Inferior parietal cortex (tissue), 1 donor: ENCODE measurements around the gene GPR150.
A peak's percentile ranks its signal among the peaks of the same experiment; 100 is the strongest.

ENCODE experiments used
- DNase-seq: peaks from one replicate; pipeline ENCODE4 v3.0.0-alpha.2; 2016; ENCODE audit errors: extremely low spot score

GPR150 gene

GRCh38 chr5:95649842-95650620 lies 30.1 kb downstream of the GPR150 start:
- no peak for DNase-seq

DNA sequence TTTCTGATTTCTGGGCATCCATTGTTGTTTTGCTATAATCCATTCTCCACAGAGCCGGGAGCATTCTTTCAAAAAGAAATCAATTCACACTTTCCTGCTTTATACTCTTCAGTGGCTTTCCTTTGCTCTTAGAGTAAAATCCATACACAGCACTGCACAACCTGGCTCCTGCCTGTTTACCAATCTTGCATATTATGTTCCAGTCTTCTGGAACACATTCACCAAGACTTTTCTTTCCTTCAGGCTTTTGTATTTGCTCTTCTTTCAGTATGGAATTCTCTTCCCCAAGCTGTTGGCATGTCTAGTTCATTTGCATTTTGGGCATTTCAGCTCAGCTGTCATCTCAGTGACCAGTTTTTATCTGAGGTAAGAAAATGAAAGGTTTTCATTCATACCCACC lies 33.0 kb downstream of the GPR150 start:
- no peak for DNase-seq

GRCh38 chr5:95654196-95654595 lies 34.3 kb downstream of the GPR150 start:
- DNase-seq, result no peak

- no peak for DNase-seq
Observed at GRCh38 chr5:95655575-95655974, 35.7 kb downstream of the GPR150 start.

- no peak for DNase-seq
Observed at GRCh38 chr5:95660060-95660459, 40.2 kb downstream of the GPR150 start.

GRCh38 chr5:95662946-95663345 lies 43.1 kb downstream of the GPR150 start:
- no peak for DNase-seq

DNA sequence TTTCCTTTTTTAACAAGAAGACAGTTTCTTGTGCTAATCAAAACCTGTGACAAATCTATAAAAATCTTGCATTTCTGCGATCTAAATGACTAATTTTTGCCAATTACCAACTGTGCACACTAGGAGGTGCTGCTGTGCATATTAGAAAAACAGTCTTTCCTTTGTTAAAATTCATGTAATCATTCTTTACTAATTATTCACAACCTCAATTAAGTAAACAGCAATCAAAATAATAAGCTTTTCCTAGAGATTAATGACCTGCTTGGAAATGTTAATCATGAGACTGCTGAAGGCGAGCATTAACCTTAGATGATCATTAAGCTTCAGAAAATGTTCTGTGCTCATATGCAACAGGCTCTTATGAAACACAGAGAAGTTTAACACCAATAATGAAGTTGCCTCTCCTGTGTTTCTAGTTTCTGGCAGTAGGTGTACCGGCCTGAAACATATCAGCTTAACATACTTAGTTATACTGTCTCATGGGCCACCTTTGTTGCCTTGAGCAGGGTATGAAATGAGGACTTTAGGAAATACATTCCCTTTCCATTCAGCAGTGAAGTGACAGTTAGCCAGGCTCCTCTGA lies 44.4 kb downstream of the GPR150 start:
- DNase-seq, result peak; percentile 87

GRCh38 chr5:95667061-95667618 lies 47.3 kb downstream of the GPR150 start:
- no peak for DNase-seq

GRCh38 chr5:95667678-95668077 lies 47.8 kb downstream of the GPR150 start:
- no peak for DNase-seq

DNA sequence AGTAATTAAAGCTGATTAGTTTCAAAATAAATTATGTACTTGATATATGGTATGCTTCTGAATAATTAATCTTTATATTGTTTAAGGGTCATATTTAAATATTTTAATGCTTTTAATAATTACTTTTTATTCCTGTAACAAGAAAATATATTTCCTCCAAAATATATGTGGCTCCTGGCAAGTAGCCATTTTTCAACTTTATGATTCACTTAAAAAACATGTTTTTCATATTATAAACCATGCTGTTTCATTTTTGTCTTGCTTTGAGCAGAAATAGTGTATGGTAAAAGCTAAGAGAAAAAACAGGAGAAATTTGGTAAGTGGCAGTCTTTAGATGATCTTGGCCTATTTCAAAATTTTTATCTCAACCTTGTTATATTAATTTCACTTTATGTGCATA lies 48.3 kb downstream of the GPR150 start:
- no peak for DNase-seq

DNA sequence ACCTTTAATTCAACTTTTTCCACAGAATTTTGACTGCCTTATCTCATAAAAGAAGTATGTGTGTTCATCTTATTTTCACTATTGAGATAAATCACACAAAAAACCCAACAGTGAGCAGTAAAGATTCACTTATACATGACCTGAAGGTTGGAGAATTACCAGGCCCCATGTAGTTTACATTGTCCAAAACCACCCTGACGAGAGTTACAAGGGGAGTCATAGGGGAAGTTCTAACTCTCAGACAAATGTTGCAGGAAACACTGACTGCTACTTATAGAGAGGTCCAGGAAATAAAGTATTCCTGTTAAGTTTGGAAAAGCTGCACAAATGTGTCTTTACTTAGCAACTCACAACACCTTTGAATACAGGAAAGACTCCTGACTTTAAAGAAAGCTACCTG lies 48.8 kb downstream of the GPR150 start:
- no peak for DNase-seq

GRCh38 chr5:95669540-95669939 lies 49.7 kb downstream of the GPR150 start:
- DNase-seq, result peak; percentile 62

- no peak for DNase-seq
Observed at GRCh38 chr5:95669985-95670384, 50.1 kb downstream of the GPR150 start.

DNA sequence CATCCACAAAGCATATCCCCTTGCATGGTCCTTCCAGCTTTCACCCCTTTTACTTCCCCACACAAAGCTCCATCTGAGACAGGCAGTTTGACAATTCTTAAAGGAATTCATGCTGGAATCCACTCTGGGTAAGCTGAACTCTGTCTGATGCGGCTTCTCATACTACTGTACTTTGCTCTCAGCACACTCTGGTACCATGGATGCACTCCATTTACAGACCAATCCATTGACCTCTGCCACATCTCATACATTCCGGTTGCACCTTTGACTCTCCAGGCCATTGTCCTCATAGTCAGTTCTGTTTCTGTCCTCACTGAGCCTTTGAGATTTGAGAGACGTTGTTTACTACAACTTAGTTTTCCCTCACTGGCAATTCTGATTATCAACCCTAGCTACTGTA lies 50.7 kb downstream of the GPR150 start:
- DNase-seq, result no peak
